ENCODE data around the gene AHNAK.
"Not testable (repeated sequence)": the region's sequence is repeated elsewhere in the genome, so short reads cannot be mapped to it uniquely, and the experiment has no call there.

AHNAK gene

DNA sequence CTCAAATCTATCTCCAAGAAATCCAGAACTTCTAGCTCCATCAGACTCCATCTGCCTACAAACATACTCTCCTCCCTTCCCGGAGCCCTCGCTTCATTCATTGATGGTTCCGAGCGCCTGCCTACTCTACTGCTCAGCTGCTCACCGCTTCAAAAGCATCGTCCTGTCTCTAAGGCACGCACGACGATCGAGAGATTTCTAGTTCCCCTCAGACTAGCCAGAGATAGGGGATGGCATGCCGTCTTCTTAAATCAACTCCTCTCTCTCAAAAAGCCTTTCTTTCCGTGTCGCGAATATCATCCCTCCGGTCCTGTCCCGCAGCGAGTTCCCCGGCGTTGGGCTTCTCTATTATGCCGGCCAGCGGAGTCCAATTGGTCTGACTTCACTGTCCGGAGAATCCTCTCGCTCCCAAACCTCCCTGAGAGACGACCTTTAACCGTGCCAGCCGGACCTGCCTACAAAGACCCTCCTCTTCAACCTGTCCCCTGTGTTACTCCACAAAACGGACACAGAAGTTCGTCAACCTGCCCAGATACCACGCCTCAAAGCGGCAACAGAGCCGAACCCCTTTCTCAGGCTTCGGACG, 26.5 kb upstream of the AHNAK start:
- no peak for DNase-seq (ENCODE audit: low read depth)

DNA sequence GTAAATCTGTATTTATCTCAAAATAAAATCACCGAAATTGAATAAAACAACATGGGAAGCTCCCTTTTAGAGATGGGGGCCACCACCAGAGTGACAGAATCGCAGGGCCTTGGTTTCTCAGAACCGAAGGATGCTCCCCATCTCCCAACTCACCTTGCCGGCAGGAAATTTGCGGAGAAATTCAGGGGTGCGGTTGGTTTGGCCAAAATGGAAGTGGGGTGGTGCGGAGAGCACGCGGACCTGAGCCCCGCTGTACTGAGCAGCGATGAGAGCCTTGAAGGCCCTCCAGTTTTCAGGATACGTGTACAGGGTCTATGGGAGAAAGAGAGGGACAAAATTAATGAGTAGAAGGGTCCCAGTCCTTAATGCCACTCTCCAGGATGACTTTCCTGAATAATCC, 25.8 kb upstream of the AHNAK start:
- DNase-seq (ENCODE audit: low read depth), result no peak

DNA sequence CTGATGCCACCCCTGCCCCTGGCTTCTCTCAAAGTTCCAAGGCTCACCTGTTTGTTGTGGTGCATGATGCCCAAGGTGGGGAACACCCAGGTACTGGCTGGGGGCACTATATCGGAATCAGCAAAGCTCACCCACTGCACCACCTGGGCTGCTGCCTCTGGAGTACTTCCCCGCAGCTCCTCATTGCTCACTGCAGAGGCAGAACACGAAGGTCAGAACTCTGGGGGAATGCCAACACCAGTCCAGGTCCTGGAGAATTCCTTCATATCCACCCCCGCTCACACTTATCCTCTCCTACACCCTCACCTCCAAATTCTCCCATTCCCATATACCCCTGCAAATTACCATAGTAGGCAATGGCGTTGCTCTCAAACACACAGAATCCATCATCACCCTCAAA, 24.9 kb upstream of the AHNAK start:
- not testable (repeated sequence) for DNase-seq (ENCODE audit: low read depth)

DNA sequence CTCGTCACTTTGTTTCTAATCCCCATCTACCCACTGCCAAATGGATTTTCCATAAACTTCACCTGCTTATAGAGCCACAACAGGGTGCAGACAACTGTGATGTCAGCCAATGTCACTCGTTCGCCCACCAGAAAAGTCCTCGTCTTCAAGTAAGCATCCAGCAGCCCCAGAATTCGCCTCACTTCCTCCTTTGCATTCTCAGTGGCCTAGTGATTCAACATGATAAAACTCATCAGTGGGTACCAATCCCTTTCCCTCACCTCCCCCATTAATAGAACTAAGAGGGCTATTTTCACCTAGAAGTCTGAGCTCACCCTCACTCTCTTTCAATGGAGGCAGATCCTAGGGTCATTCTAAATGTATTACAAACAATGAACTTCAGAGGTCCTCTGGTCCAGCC, 24.3 kb upstream of the AHNAK start:
- not testable (repeated sequence) for DNase-seq (ENCODE audit: low read depth)

DNA sequence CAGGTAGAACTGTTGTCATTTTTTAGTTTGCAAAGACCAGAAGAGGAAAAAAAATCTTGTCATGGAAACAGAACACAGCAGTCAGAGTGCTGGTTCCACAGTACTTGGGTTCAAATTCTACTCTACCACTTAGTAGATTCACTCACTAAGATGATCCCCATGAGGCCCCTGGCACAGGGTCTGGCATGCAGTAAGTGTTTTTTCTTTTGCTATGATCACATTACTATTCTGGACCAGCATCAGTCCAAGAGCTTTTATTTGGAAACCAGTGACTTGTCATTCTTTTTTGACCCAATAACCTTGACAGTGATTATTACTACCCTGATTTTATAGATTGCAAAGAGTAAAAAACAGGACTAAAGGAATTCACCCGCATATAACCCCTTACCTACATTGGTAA, 23.0 kb upstream of the AHNAK start:
- no peak for DNase-seq (ENCODE audit: low read depth)

DNA sequence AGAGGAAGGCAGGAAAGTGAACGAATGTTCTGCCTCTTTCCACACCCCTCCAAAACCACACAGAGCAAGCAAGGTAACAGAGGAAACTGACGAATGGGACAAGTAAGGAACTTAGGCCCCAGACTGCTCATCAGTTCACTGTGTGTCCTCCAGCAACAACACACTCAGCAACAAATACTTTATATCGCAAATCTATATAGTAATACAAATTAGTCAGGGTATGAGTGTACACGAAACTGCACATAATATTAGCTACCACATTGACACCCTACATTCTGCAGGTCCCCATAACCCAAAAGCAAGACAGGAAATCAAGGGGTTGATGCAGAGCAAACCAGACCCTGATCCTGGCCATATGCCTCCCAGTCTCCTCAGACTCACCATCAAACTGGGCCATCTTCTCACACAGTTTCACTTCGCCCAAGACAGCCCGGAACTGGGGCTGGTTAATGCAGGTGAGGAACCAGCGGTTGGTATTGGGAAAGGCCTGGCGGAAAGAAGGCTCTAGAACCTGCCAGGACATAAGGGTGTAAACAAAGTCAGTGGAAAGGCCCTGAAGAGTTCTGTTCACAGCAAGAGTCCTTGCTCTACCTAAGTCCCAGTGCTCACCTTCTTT, 20.5 kb upstream of the AHNAK start:
- no peak for DNase-seq (ENCODE audit: low read depth)

DNA sequence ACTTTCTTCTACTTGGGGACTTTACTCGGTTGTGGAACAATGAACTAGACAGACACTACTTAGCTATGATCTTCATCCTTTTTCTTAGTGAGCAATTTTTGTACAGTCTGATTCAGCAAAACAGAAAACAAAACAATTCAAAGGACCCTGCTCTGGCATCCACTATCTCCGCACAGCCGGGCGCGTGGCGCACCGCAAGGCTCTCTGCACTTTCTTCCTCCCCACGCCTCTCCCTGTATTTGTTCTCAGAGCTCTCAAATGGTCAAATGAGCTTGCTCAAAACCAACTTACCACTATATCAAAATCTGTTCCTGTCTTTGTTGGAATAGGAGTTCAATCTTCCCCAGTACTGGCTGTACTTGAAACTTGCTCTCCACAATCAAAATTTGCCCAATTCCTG, 19.6 kb upstream of the AHNAK start:
- DNase-seq (ENCODE audit: low read depth), result no peak

DNA sequence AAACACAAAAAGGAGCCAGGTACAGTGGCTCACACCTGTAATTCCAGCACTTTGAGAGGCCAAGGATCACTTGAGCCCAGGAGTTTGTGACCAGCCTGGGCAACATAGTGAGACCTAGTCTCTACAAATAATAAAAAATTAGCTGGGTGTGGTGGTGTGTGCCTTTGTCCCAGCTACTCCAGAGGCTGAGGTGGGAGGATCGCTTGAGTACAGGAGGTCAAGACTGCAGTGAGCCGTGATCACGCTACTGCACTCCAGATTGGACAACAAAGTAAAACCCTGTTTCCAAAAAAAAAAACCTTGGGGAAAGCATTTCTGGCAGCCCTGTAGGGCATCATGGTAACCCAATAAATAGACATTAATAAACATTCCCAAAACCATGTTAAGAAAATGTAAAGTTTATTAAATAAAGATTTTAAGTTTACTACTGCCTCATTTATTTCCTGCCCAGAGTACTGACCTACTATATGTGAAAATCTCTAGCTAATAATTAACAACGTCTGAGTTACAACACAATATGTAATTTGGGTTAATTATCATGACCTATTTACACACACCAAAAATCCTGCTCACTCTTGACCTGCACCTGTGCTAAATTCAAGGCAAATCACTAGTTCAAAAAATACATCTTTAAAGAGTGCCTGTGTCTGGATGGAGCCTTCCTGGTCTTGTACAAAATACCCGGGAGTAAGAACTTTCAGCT, 18.6 kb upstream of the AHNAK start:
- DNase-seq (ENCODE audit: low read depth), result no peak

DNA sequence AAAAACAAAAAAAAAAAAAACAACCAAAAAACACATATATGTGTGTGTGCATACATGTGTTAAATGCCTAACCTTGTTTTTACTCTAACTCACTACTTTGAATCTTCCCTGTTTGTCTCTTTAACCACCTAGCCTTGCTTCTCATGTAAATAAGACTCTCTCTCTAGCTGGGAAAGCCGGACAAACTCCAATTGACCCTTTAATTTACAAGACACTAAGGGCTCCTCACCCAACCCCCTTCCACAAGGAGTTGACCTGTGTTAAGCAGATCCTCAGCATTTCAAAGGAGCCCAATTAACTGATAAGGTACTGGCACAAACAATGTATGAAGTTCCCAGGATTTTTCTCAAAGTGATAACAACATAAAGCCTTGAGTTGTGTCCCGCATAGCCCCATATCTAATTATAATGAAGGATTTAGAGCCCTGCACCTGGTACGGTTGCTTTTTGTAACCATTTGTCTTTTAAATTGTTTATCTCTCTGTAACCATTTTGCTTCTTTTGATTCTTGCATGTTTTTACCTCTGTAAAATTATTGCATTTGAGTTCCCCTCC, 15.1 kb upstream of the AHNAK start:
- not testable (repeated sequence) for DNase-seq (ENCODE audit: low read depth)

DNA sequence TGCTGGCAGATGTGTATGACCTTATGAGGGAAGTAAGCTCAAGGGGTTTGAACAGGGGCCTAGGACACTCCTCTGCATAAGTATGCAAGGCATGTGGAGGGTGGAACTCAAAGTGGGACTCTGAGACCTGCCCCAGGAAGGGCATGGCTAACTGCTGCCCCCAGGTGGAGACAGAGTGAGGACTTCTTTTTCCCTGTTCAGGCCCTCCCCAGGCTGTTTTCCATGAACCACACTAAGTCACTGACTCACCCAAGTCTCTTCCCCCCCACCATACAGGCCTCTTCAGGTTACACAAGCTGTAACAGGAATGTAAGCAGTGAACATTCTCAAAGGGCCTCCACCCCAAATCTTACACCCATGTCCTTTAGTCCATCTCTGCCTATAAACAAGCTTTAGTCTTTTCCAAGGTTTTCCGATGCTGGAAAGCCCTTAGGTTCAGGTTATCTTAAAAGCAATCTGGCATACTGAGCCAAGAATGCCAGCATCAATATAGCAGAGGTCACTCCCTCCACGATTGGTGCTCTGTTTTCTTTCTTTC, 14.0 kb upstream of the AHNAK start:
- DNase-seq (ENCODE audit: low read depth), result no peak

DNA sequence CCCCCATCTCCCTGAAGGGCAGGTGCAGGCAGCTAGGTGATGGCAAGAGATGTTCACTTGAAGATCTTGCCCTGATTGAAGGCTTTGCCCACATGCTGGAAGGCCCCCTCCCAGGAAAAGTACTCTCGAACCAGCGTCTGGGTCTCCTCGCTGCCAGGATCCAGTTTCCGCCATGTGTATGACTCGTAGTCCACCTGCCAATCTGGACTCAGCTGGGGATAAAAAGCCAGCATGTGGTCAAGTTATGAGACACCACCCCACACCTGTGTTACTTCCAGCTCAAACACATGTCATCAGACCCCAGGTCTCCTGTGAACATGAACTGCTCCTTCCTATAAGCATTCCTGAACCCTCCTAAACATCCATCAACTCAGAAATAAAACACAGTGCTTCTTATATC, 13.0 kb upstream of the AHNAK start:
- not testable (repeated sequence) for DNase-seq (ENCODE audit: low read depth)

DNA sequence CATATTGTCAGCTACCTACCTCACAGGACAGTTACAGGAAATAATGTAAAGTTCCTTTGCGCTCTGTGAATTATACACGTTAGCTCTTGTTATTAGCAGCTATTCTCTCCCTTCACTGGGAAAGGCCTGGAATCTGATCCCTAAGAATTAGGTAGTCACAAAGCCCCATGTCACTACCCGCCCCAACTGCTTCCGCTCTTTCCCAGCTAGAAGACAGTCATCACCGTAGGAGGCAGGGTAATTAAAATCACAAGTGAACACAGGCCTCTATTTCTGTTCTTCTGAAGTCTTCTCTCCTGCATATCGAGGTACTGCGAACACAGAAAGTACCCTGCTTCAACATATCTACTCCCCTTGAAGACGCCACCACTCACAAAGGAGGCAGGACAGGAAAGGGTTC, 12.6 kb upstream of the AHNAK start:
- DNase-seq (ENCODE audit: low read depth), result no peak

DNA sequence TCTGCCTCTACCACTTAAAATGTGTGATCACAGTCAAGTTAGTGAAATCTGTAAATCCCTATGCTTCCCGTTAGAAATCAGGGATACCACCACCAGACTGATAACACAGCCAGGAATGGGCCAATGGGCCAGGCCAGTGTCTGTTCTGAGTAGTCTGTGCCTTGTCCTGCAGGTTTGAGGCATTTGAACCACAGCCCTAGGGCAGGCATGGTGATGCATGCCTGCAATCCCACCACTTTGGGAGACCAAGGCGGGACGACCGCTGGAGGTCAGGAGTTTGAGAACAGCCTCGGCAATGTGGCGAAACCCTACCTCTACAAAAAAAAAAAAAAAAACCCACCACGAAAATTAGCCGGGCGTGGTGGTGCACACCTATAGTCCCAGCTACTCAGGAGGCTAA, 12.1 kb upstream of the AHNAK start:
- no peak for DNase-seq (ENCODE audit: low read depth)

DNA sequence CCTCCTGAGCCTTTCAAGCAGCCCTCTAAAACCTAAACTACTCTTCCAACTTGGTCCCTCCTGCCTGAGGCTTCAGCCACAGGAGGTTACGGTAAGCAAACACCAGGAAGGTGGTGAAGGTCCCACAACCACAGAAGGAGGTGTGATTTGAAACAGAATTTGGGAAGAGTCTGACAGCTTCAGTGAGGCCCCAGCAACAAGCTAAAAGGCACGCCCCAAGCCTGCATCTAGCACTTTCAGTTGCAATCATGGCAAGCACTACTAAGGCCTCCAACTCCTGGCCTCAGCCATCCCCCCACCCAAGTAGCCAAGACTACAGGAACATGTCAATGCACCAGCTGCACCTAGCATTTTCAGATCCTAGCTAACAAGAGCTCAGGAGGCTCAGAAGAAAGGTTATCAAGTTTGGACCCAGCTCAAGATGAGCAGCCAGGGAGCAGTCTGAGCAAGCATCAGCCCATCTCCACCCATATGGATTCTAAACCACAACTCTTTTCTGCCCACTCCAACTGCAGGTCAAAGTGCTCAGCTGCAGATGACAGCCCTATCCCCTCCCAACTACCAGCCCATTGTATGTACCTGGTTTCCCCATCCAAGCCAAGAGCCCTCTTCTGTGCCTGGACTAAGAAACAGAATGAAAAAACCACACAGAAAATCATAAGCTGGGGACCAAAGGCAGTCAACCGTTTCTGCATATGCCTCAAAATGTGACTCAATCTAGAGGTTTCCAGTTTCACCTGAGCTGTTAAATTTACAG, 10.4 kb upstream of the AHNAK start:
- DNase-seq (ENCODE audit: low read depth), result no peak

DNA sequence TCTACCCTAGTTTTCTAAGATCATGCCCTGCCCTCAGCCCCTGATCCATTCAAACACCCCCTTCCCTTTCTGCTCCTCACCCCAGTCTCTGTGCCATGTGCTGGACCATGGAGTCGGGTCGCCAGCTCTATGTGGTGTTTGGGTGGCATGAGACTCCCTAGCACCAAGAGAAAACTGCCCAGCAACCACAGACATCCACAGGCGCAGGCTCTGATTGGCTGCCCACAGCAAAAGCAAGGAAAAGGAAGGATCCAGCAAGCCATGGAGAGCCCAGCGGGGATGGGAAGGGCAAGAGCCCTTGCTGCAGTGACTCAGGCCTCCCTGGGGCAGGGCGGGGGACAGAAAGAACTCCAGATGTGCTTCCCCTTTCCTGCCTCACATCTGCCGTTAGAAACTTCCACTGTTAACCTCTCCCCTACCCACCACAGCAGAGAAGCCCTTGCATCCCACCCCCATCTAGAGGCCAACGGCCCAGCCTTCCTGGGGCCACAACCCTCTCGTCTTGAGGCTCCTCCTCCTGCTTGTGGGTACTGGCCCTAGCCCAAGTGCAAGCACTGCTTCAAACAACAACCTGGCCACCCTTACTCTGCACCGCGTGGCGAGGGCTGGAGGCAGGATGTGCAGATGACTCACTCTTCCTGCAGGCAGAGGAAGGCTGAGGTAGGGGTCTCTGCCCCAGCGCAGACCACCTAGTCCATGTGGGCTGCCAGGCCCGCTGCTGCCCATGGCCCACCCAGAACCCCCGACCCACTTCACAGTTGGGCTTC, 9.7 kb upstream of the AHNAK start:
- DNase-seq (ENCODE audit: low read depth), result peak; percentile 82

DNA sequence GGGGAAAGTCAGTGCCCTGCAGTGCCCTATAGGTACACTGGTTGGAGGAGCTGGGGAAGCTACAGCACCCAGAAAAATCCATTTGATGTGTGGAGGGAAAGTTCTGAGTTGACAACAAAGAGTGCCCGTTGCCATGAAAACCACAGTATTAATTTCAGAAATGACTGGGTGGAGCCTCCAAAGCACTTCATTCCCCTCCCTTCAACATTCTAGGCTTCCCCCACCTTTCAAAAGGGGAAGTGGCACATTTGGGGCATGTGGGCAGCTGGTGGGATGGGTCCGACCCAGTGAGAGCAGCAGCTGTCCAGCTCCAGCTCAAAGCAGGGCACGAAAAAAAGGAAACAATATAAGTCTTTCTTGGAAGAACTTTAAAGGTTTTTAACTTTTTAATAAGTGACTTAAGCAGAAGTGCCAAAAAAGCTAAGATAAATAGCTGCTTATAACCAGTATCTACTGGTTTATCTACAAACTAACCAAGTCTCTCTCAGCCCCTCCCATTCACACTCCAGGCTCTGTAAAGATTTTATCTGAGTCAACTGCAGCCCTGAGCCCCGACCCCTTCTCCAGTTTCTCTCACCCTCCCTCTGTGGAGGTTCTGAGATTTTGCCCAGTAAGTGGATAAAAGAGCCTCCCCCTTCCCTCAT, 9.0 kb upstream of the AHNAK start:
- DNase-seq (ENCODE audit: low read depth), result no peak

DNA sequence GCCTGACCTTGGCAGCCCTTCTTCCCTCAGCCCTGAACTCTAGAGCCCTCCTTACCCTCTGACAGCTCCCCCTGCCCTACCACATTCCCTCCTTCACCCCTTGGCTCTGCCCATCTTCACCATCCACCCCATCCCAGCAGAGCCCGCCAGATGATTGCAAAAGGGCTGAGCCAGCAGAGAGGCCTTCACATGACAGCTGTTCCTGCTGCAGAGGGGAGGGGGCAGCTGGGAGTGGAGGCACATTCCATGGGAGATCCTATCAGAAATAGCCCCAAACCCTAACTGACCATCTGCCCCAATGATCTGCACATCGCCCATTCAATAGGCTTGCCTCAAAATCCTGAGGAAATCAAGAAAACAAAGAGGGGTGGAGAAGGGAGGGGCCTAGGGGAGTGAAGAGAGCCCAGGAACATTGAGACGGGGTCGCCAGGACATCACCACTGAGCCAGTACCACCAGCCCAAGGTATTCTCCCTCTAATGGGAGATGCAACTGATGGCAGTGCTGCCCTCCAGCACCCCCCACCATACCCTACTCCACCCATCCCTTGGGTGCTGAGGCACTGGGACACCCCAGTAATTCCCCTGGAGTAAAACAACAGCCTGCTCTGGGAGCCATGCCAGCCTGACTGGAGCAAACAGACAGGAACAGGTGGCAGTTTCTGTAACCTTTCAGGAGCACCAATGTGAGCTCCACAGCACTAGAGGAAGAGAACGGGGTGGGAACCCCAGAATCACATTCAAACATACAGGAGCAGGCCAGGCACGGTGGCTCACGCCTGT, 8.0 kb upstream of the AHNAK start:
- no peak for DNase-seq (ENCODE audit: low read depth)

DNA sequence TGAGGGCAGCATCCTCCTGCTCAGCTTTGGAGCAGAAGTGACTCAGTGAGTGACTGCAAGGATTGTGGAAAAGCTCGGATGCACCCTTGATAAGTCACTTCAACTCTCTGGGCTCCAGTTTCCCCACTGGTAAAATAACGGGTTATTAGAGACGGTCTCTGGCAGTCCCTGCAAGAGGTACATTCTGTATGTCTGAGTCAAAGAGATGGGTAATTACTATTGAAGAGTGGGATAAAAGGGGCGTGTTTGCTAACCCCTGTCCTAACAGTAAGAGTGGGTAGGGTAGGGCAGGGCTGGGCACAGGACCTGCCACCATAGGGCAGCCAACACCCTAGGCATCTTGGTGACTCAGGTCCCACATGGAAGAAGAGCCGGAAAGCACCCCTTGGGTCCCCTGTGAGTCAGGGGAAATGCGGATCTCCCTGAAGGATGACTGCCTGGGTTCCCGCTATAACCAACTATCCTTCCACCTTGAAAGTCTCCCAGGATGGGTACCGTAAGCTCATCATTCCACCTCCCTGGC, 7.3 kb upstream of the AHNAK start:
- no peak for DNase-seq (ENCODE audit: low read depth)

DNA sequence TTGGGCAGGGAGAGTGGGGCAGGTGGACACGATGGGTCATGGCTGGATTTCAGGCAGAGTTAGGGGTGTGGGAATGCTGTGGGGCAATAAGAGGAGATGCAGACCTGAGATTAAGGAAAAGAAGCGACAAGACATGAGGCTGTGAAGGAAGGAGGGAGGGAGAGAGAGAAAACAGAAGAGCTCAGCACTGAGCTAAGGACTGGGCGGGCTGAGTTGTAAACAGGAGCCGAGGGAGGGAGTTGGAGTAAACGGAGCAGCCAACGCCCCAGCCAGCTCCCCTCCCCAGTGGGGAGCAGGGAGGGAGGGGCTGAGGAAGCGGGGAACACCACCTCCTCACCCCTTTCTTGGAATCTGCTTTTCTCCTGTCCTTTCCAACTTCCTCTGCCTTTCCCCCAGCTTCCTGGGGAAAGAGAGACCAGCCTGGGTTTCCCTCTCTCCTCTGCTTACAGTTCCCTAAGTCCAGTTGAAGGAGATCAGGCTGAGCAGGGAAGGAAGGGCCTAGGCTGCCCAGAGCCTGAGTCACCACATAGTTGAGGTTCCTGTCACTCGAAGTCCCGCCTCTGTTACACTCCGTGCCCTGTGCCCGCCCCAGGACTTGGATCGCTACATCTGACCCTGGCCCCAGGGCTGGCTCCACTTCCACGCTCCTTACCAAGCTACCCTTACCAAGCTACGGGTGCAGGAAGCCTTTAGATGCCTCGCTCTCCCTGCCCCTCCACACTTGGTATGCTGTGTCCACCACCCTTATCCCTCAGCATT, 6.7 kb upstream of the AHNAK start:
- peak; percentile 72 for DNase-seq (ENCODE audit: low read depth)

All from CMK (cell line).